Endometrium (tissue), 2 donors: ENCODE results near the gene RGS6.

ENCODE experiments used
- FAIRE-seq: peaks from 2 replicates; lab custom pipeline; 2012; peaks lifted over from hg19 to GRCh38; lab: Jason Lieb, UNC
- donor health status: control.
- donor health status: control.

RGS6 gene

DNA sequence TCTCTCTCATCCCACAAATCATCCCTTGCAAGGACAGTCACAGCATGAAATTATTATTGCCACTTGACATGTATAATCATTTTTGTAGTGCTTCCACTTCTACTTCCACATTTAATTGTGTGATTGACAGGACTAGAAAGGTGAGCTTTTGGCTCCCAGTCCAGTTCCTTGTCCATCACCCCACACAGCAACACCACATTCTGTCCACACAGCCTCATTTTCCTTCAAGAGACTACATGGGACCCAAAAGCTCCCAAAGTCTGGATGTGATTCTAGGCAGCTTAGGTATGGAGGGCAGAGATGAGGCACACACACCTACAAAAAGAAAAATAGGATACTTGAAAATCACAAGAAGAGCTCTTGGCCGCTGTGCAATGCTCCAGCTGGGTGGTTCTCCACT is 595.4 kb downstream of the RGS6 start:
- FAIRE-seq: no peak

DNA sequence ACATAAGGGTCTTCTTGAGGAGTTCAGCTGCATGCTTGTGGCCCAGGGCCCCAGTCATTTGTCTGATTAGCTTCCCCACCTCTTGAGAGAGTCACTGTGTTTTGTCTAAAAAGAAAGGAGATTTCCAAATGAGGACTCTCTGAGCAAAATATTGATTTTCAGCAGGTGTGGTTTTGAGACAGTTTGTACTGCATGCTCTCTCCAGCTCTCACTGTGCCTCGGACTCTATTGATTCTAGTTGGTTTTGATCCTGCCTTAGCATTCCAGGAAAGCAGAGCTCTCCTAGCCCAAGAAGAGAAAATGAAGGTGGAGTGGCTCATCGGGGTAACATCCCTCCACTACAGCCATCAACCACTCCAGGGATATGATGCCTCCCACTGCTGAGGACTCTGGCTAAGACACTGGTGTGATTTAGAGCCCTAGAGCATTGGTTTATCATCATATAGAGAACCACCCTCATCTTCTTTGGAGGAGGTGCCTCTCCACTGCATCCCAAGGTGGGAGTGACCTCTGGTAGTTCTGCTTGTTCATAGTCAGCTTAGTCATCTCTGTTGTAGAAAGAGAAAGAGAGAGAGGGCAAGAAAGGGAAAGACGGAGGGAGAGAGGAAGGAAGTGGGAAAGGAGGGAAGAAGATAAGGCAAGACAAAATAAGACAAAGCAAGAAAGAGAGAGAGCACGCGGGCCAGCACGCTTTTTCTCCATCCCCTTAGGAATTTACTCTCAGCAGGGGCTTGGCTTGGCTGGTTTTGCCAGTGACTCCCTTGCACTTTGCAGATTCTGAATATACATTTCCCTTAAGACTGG is 596.0 kb downstream of the RGS6 start:
- no peak for FAIRE-seq

DNA sequence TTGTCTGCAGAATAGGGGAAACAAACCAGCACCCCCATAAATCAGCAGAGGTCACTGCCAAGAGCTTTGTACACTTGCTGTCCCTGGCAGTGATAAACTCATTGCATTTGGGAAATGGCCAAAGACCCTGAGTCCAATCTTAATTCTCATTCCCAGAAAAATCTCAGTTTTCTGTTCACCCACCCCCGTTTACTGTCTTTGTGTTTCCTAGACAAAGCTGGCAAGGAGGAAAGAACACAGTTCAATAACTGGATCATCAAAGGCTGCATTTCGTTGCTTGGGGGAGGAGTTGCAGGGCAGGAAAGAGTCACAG is 596.6 kb downstream of the RGS6 start:
- no peak for FAIRE-seq

DNA sequence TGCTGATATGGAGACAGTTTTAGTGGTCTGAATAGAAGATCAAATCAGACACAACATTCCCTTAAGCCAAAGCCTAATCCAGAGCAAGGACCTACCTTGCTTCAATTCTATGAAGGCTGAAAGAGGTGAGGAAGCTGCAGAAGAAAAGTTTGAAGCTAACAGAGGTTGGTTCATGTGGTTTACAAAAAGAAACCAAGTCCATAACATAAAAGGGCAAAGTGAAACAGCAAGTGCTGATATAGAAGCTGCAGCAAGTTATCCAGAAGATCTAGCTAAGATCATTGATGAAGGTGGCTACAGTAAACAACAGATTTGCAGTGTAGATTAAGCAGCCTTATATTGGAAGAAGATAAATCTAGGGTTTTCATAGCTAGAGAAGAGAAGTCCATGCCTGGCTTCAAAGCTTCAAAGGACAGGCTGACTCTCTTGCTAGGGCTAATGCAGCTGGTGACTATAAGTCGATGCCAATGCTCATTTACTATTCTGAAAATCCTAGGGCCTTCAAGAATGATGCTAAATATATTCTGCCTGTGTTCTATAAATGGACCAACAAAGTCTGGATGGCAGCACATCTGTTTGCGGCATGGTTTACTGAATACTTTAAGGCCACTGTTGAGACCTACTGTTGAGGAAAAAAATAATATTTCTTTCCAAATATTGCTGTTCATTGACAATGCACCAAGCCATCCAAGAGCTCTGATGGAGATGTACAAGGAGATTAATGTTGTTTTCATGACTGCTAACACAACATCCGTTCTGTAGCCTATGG is 600.6 kb downstream of the RGS6 start:
- FAIRE-seq: no peak

DNA sequence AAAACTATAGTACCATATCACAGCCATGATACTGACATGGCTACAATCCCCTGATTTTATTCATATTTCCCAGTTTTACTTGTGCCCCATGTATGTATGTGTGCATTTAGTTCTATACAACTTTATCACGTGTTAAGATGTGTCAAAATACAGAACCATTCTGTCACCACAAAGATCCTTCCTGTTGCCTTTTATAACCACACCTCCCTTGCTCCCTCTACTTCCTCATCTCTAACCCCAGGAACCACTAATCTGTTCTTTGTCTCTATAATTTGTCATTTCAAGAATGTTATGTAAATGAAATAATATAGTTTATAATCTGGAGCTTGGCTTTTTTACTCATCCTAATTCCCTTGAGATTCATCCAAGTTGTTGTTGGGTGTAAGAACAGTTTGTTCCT is 603.3 kb downstream of the RGS6 start:
- no peak for FAIRE-seq

DNA sequence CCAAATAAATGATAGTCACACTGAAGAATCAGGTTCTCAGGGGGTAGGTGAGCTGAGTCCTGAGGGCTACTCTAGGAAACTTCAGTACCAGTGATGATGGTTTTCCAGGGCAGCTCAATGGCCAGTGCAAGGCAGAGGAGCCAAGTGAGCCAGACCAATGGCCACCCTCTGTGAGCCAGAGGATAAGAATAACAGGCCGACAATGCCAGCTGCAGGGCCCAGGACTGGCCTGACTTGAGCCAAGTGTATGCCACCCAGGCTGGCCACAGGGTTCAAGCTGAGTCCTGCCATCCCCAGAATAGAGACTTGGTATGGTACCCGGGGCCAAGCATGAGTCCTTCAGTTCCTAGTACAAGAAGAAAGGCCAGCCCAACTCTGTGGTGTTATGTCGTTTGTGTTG is 606.2 kb downstream of the RGS6 start:
- FAIRE-seq: no peak

DNA sequence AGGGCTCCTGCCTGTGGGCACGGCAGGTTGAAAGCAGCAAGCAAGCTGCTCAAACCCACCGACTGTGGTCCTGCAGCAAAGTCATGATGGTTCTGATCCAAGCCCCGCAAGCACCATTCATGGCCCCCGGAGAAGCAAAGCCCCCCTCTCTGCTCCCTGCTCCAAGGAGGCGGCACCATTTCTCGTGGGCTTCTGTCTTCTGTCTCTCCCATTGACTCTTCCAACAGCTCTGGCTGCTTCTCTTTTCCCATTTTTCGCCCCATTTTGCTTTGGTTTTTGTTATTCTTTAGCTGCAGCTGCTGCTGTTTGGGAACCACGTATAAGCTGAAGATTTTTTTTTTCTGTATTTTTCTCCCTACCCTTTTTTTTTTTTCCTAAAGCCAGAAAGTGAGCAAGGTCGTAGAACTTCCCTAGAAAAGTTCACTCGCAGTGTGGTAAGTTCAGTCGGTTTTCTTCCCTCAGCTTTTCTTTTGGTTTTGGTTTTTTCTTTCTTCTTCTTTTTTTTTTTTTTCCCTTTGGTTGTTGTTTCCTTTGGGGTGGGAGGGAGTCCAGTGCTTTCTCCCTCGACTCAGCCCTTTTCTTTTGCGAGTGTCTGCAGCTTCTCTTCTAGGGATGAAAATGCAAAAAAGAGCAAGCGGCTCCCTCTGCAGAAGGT is 607.6 kb downstream of the RGS6 start:
- no peak for FAIRE-seq

DNA sequence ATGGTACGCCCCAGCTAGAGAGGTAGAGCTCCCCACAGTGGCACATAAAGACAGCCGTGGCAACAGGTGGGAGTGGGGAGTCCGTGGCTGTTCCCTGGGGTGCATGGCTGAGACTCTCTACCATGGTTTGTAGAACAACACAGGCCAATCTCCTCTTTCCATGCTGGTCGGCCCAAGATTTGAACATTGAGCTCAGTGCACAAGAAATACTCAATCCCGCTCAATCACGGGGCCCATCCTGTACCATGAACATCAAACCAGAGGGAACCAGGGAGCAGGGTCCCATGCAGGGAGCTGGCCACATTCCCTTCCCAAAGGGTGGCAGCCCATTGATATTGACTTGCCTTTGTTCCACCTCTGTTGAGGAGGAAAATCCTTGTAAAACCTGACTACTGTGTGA is 608.6 kb downstream of the RGS6 start:
- no peak for FAIRE-seq

DNA sequence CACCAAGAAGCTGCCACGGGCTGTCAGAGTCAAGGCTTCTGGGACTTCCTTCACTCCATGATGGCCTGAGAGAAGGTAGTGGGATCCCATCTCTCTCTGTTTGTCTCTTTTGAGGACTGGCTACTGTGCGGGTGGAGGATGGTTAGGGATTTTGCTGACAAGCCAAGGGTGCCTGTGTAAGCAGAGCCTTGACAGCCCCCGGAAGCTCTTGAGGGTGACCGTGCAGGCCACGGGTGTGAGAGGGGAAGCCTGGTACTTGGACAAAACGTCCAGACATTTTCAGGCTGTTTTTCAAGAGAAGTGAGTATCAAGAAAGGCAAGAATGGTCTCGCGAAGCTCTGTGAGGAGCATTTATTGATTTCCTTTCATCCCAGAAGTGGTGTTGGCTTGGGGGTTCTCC is 609.3 kb downstream of the RGS6 start:
- FAIRE-seq: no peak

DNA sequence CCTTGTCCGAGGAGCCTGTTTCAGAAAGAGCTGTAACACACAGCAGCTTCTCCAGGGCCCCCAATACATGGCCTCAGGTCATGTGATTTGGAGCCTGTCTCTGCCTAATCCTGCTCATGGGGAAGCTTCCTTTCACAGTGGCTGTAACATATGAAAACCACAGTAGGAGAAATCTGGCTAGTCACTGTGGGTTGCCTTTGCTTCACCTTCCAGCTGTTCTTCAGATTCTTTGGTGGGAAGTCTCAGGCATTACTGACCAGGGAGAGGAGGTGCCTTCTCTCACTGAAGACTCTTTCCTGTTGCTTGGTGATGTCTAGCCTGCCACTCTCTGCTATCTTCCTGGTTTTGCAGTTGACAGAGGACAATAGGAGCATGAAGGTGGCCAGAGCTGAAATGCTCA is 611.1 kb downstream of the RGS6 start:
- FAIRE-seq: no peak

DNA sequence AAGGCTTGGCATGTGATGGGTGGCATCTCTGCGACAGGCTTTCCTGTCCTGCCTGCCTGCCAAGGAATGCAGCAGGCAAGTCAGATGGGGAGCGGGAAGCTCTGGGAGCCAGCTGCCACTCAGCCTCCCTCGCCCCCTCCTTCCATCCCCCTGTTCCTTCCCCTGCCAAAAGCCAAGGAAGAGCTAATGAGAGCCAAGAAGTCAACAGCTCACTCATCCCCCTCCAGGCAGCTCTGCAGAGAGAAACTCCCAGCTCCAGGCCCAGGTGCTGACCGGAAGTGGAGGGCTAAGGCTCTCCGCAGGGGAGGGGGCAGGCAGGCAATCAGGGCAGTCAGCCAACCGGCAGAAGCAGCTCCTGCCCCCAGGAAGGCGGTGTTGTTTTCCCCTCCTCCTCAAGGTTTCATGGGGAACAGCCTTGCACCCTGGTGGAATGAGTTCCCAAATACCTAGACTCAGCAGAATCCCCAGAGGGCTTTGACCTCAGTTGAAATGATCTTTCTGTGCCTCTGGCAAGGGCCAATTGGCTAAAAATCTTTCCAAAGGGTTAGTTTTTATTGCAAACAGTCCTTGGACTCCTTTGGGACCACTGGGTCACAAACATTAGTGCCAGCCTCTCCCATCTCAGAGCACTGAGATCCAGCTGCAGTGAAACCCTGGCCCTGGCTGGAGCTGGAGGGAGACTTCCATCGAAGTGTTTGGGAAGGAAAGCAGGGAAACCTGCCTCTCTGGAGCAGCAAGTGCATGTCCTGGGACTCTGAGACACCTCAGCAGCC is 612.6 kb downstream of the RGS6 start:
- no peak for FAIRE-seq

DNA sequence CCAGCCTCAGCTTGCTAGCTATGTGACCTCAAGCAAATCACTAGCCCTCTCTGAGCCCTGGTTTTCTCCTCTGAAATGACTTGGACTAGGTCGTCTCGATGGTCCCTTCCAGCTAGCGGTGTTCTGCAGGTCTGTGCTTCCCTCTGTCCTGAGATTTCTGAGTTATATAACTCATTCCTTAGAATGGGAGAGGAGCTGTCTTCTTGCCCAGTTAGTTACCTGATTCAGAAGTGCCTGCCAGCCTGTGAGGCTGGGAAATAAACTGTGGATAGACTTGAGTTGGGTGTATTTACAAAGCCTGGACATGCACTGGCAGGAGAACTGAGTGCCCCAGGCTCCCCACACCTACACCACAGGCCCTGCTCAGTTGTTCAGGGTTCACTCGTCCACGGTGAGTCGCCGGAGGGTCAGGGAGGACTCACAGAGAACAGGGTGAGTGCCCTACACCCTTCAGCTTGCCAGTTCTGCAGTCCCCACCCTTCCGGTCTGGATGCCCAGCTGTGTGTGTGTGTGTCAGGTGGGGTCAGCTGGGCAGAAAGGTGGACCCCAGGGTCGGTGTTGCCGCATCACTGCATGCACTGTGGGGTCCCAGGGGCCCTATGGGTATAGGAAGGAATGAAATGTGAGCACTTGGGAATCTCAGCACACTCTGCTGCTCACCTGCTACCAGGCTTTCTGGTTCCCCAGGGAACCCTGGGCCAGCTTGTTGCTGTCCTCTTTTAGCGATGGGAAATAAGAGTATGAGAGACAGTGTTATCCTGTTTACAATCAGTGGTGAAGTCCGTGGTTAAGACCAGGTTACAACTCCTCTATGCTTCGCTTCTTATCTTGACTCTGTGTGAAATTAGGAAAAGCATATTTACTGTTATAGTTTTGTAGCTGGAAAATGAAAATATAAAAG is 613.4 kb downstream of the RGS6 start:
- no peak for FAIRE-seq

DNA sequence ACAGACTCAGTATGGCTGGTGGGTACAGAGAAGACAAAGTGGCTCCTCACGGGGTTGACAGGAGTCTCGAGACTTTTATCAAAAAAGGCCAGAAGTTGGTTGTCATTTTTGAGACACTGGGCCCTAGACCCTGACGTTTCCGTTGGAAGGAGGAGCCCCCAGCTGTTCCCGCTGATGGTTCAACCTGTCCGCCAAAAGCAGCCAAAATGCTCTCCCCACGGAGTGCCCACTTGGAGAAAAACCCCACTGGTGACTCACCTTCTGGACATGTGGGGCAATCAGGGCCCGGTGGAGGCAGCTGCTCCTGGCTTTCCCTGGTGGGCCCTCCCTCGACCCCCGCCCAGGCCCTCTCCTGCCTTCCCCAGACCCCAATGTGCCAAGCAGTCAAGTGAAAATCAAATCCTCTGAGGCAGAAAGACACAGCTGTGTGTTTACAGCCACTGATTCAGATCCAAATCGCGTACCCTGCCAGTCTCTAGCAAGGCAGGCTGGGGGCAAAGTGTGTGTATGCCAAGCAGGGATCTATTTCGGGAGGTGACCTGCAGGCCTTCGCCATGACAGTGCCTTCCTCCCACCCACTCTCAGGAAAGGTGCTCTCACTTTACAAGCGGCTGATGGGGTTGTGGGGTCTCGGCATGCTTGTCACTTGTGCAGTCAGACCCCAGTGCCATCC is 614.3 kb downstream of the RGS6 start:
- no peak for FAIRE-seq

DNA sequence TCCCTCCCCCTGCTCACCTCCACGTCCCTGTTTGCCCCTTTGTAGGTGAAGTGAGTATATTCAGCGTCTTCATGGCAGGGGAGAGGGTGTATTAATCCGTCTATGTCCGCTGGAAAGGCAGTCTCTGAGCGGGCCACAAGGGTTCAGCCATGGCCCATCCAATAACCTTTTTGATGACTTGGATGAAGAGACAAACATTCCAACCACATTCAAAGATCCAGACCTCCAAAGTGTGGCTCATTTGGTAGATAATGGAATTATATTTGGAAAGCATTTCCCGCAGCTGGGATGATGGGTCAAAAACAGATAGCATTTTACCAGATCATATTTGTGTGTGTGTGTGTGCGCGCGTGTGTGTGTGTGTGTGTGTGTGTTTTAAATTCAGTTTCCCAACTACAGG is 615.8 kb downstream of the RGS6 start:
- FAIRE-seq: no peak

DNA sequence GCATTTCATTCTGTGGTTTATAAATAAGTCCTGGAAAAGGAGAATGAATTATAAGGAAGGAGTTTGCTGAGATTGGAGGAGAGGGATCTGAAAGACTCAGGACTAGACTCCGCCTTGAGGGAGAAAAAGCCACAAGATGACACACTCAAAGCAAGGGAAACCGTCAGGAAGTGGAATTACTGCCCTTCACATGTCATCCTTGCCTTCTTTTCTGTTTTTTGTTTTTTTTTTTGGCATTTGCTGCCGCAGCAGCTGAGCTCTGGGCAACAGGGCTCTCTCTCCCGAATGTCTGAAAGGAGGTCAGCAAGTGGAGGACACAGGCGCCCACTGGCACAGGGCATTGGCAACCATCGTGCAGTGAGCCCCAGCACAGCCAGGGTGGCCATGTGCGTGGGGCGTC is 616.8 kb downstream of the RGS6 start:
- no peak for FAIRE-seq

DNA sequence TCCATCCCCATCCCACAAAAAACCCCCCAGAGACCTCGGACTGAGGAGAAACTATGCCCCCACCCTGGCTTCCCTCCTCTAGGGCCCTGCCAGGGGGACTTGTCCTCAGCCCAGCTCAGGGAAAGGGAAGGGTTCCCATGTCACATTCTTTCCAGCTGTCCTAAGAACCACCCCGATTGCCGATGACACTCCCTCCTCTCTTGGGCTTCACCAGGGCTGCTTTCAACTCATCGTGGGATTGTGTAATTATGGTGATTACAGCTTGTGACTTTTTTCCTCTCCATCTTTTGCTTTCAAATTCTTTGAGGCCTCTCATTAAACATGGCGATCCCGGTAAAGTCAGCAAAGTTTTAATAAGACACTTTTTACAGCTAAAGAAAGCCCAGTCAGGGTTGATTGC is 617.6 kb downstream of the RGS6 start:
- no peak for FAIRE-seq

DNA sequence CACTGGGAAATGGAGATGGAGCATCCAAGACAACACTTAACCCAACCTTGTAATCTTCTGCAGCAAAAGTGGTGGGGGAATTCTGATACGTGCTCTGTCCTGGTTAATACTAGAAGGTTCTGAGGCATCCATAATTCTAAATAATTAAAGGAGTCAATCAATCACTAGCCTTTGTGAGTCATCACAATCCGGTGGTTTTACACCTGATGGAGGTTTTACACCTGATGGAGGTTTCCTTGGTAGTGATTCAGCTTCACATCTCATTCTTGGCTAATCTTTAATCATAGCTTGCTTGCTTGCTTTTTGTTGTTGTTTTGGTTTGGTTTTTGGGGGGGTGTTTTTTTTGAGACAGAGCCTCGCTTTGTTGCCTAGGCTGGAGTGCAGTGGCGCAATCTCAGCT is 618.3 kb downstream of the RGS6 start:
- FAIRE-seq: no peak

DNA sequence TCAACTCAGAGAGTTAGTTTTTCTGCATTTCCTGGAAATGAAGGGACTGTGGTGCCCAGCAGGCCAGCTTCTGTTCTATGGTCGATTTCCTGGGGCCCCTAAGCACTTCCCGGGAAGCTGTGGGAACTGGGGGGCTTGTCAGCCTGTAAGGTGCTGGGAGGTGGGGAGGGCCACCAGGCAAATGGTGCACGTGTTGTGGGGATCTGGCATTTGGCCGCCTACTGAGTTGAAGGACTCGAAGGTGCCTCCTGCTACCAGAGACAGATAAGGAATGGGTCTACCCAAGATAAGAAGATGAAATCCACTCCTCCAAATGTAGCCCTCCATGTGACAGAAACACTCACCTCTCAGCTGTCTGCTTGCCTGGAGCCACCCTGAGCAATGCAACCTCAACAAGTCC is 620.0 kb downstream of the RGS6 start:
- no peak for FAIRE-seq

DNA sequence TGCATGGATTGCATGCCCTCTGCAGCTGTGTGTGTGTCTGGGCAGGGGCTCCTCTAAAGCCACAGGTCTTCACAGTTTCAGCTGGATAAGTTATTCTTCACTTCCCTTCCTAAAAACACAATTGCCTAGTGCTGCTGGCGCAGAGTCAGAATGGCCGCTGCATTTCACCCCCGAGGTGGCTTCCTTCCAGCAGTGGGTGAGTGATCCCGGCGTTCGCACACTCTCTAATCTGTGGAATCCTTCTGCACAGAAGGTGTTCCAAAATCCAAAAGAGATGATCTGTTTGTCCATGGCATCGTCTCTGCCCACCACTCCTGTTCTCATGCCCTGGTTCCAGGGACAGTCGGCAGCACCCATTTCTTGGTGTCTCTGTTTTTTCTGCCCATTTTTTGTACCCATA is 620.9 kb downstream of the RGS6 start:
- FAIRE-seq: no peak

DNA sequence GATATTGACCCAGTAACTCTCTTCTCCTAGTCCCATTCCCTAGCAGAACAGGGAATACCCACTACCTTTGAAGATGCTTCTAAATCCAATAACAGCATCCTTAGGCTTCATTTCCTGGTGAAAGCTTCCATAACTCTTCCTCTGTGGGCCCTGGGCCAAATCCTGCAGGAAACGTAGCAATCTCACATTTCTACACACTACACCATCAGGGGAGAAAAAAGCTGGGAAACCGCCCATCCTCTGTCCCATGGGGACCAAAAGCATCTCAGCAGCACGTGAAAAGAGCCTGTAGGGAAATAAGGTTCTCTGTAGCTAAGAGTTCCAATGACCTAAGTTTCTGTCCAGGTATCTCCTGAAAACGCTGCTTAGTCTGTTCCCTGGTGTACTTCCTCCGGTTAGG is 621.4 kb downstream of the RGS6 start:
- no peak for FAIRE-seq

DNA sequence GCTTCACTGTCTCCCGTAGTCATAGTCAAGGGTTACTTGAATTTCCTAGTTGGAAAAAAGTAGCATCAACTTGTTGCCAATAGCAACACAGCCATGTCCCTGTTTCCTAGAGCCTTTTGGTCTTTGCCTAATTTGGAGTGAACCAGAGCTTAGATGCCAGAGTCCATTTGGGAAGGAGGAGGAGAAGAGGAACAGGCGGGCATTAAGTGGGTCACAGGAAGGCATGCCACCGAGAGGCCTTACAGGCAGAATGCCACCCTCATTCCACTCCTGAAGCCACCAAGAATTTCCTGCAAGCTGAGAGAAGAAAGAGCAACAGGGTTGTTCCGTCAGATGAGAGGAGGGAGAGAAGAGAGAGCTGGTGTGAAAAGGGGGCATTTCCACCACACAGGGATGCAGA is 622.2 kb downstream of the RGS6 start:
- FAIRE-seq: no peak
